RWPE2 (cell line): Measurements from ENCODE around the gene TAPBP.

Source experiments
- ATAC-seq: fragments of 200-7000 bp; cut with Tn5 transposase; 3 replicates; pipeline ENCODE4 v1.9.1; 2021; ENCODE audit warnings: low read depth
- DNase-seq: peaks from one replicate; pipeline ENCODE4 v3.0.0-alpha.2; 2020; ENCODE audit warnings: low spot score
- H3K27ac ChIP-seq: fragments of 450-650 bp; 2 replicates; pipeline ENCODE4 v1.5.1; 2017; ENCODE audit warnings: mild to moderate bottlenecking; ENCODE audit not compliant: poor library complexity, severe bottlenecking
- H3K27me3 ChIP-seq: fragments of 250-450 bp; sonication (Bioruptor Pico); 2 replicates; pipeline ENCODE4 v1.5.1; 2021; ENCODE audit warnings: mild to moderate bottlenecking, moderate library complexity; ENCODE audit not compliant: insufficient read depth, poor library complexity, severe bottlenecking
- H3K36me3 ChIP-seq: fragments of 250-450 bp; sonication (Bioruptor Pico); 2 replicates; pipeline ENCODE4 v1.5.1; 2020; ENCODE audit warnings: low read depth, mild to moderate bottlenecking, moderate library complexity
- H3K4me1 ChIP-seq: fragments of 250-450 bp; sonication (Bioruptor Pico); 2 replicates; pipeline ENCODE4 v1.5.1; 2021; ENCODE audit warnings: mild to moderate bottlenecking, moderate library complexity; ENCODE audit not compliant: insufficient read depth, poor library complexity, severe bottlenecking
- H3K4me3 ChIP-seq: fragments of 250-450 bp; sonication (Bioruptor Pico); 2 replicates; pipeline ENCODE4 v1.5.1; 2021; ENCODE audit warnings: mild to moderate bottlenecking, moderate library complexity; ENCODE audit not compliant: severe bottlenecking
- H3K9me3 ChIP-seq: fragments of 250-450 bp; sonication (Bioruptor Pico); 2 replicates; pipeline ENCODE4 v1.5.1; 2021; ENCODE audit warnings: mild to moderate bottlenecking, moderate library complexity; ENCODE audit not compliant: severe bottlenecking
- TF ChIP-seq, protein P1 (sequence below): fragments of 450-650 bp; IDR thresholded peaks from one replicate; pipeline ENCODE4 v1.5.1; 2017; ENCODE audit warnings: mild to moderate bottlenecking, moderate library complexity; ENCODE audit not compliant: poor library complexity, severe bottlenecking

TAPBP gene

GRCh38 chr6:33279971-33280511 lies 33.8 kb downstream of the TAPBP start:
- TF ChIP-seq, protein P1, sequence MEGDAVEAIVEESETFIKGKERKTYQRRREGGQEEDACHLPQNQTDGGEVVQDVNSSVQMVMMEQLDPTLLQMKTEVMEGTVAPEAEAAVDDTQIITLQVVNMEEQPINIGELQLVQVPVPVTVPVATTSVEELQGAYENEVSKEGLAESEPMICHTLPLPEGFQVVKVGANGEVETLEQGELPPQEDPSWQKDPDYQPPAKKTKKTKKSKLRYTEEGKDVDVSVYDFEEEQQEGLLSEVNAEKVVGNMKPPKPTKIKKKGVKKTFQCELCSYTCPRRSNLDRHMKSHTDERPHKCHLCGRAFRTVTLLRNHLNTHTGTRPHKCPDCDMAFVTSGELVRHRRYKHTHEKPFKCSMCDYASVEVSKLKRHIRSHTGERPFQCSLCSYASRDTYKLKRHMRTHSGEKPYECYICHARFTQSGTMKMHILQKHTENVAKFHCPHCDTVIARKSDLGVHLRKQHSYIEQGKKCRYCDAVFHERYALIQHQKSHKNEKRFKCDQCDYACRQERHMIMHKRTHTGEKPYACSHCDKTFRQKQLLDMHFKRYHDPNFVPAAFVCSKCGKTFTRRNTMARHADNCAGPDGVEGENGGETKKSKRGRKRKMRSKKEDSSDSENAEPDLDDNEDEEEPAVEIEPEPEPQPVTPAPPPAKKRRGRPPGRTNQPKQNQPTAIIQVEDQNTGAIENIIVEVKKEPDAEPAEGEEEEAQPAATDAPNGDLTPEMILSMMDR = peak; percentile 57
- ATAC-seq (peak; percentile 63), DNase-seq (no peak)
- no peaks in the 10 kb centered on the region for H3K27me3 ChIP-seq
- H3K4me3 ChIP-seq = no peak overlapping the region
- H3K4me1 ChIP-seq = peaks cover 15% of the 10 kb centered on the region
- H3K9me3 ChIP-seq = no peaks in the 10 kb centered on the region
- no peak overlapping the region for H3K27ac ChIP-seq
- peaks cover 54% of the 10 kb centered on the region for H3K36me3 ChIP-seq

GRCh38 chr6:33279257-33279695 lies 34.6 kb downstream of the TAPBP start:
- peaks cover 54% of the 10 kb centered on the region for H3K36me3 ChIP-seq
- no peak overlapping the region for H3K4me3 ChIP-seq
- ATAC-seq = no peak
- no peak overlapping the region for H3K27ac ChIP-seq
- DNase-seq = no peak
- TF ChIP-seq, protein P1 = no peak
- no peaks in the 10 kb centered on the region for H3K9me3 ChIP-seq
- peaks cover 23% of the 10 kb centered on the region for H3K4me1 ChIP-seq
- no peaks in the 10 kb centered on the region for H3K27me3 ChIP-seq

DNA sequence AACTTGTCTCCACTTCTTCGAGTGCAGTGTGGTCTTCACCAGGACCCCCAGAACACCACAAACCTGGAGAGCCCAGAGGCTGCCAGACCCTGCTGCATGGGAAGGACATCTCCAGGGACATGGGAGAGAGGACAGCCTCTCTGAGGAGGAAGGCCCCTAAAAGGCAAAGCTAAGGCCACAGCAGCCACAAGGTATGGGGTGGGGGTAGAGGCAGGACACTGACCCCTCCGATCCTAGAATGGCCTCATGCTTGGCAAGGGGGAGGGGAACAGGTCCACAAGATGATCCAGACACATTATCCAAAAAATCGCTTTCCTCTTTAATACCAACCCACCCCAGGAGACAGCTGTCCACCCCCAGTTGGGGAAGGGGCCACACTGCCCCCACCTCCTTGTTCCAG lies 35.1 kb downstream of the TAPBP start:
- Histone ChIP-seq H3K27me3 (no peaks in the 10 kb centered on the region), H3K9me3 (no peaks in the 10 kb centered on the region), H3K4me1 (peaks cover 28% of the 10 kb centered on the region), H3K36me3 (peaks cover 56% of the 10 kb centered on the region), H3K27ac (no peak overlapping the region), H3K4me3 (no peak overlapping the region)
- no peak for ATAC-seq
- TF ChIP-seq, protein P1 = no peak
- no peak for DNase-seq

DNA sequence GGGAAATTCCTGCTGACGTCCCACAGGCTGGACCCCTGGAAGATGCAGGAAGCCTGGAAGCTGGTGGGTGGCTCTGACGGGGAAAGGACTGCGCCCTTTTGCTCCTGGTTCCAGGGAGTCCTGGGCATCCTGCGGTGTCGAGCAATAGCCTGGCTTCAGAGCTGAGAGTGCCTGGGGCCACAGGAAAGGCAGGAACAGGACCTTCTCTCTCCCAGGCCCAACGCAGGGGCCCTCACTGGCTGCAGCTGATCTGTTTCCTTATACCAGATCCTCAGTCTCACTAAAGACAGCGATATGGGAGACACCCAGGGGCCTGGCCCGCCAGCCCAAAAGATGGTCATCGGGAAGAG lies 35.5 kb downstream of the TAPBP start:
- H3K36me3 ChIP-seq = peaks cover 57% of the 10 kb centered on the region
- peaks cover 32% of the 10 kb centered on the region for H3K4me1 ChIP-seq
- no peak for ATAC-seq
- H3K9me3 ChIP-seq = no peaks in the 10 kb centered on the region
- H3K4me3 ChIP-seq = no peak overlapping the region
- no peak for DNase-seq
- H3K27ac ChIP-seq = peak overlapping the region; percentile 84
- TF ChIP-seq, protein P1 = no peak
- H3K27me3 ChIP-seq = no peaks in the 10 kb centered on the region

- Histone ChIP-seq H3K27me3 (no peaks in the 10 kb centered on the region), H3K27ac (peak overlapping the region; percentile 84), H3K9me3 (no peaks in the 10 kb centered on the region), H3K4me1 (peaks cover 33% of the 10 kb centered on the region), H3K36me3 (peaks cover 59% of the 10 kb centered on the region), H3K4me3 (peak overlapping the region; percentile 31)
- no peak for DNase-seq
- ATAC-seq = no peak
- TF ChIP-seq, protein P1 = no peak
Observed at GRCh38 chr6:33277663-33278391, 36.1 kb downstream of the TAPBP start.
